GM18520 (cell line): Measurements from ENCODE around the gene CPNE4.
"Not testable (repeated sequence)": the region's sequence is repeated elsewhere in the genome, so short reads cannot be mapped to it uniquely, and the experiment has no call there.

Experiments used
- ATAC-seq: cut with Tn5 transposase; IDR thresholded peaks from one replicate; pipeline ENCODE4 v1.9.1; 2021; ENCODE audit not compliant: unreplicated experiment

CPNE4 gene

GRCh38 chr3:131546441-131546840 is 488.4 kb downstream of the CPNE4 start:
- ATAC-seq = no peak

- no peak for ATAC-seq
Measured at GRCh38 chr3:131544557-131544956, 490.3 kb downstream of the CPNE4 start.

GRCh38 chr3:131543714-131544113 is 491.1 kb downstream of the CPNE4 start:
- no peak for ATAC-seq

- no peak for ATAC-seq
Measured at GRCh38 chr3:131541288-131541687, 493.5 kb downstream of the CPNE4 start.

GRCh38 chr3:131540821-131541220 is 494.0 kb downstream of the CPNE4 start:
- no peak for ATAC-seq

- no peak for ATAC-seq
Measured at GRCh38 chr3:131540143-131540542, 494.7 kb downstream of the CPNE4 start.

- ATAC-seq = no peak
Measured at GRCh38 chr3:131538968-131539367, 495.8 kb downstream of the CPNE4 start.

- no peak for ATAC-seq
Measured at GRCh38 chr3:131537531-131537930, 497.3 kb downstream of the CPNE4 start.

- ATAC-seq = no peak
Measured at GRCh38 chr3:131535596-131535995, 499.2 kb downstream of the CPNE4 start.

GRCh38 chr3:131535131-131535530 is 499.7 kb downstream of the CPNE4 start:
- no peak for ATAC-seq

GRCh38 chr3:131532645-131533044 is 502.2 kb downstream of the CPNE4 start:
- ATAC-seq = no peak

GRCh38 chr3:131530843-131531242 is 504.0 kb downstream of the CPNE4 start:
- no peak for ATAC-seq

- ATAC-seq = no peak
Measured at GRCh38 chr3:131530388-131530787, 504.4 kb downstream of the CPNE4 start.

- no peak for ATAC-seq
Measured at GRCh38 chr3:131526801-131527347, 507.9 kb downstream of the CPNE4 start.

GRCh38 chr3:131518680-131519079 is 516.1 kb downstream of the CPNE4 start:
- ATAC-seq = no peak

- no peak for ATAC-seq
Measured at GRCh38 chr3:131505421-131505820, 529.4 kb downstream of the CPNE4 start.

- no peak for ATAC-seq
Measured at GRCh38 chr3:131503320-131503635, 531.5 kb downstream of the CPNE4 start.

- ATAC-seq = peak; percentile 90
Measured at GRCh38 chr3:131502530-131503319, 532.1 kb downstream of the CPNE4 start, which contains the start of gene MRPL3. MRPL3 (minus strand) TSS chr3:131502971; CDS start chr3:131502821, 150 bp downstream.

- ATAC-seq = no peak
Measured at GRCh38 chr3:131501949-131502348, 532.9 kb downstream of the CPNE4 start.

- no peak for ATAC-seq
Measured at GRCh38 chr3:131494706-131495105, 540.1 kb downstream of the CPNE4 start.

- no peak for ATAC-seq
Measured at GRCh38 chr3:131491775-131492174, 543.0 kb downstream of the CPNE4 start.

GRCh38 chr3:131491084-131491483 is 543.7 kb downstream of the CPNE4 start:
- ATAC-seq = no peak

GRCh38 chr3:131486545-131486944 is 548.3 kb downstream of the CPNE4 start:
- ATAC-seq = not testable (repeated sequence)
